ENCODE measurements around the gene KY.
A peak's percentile ranks its signal among the peaks of the same experiment; 100 is the strongest.

The KY gene

DNA sequence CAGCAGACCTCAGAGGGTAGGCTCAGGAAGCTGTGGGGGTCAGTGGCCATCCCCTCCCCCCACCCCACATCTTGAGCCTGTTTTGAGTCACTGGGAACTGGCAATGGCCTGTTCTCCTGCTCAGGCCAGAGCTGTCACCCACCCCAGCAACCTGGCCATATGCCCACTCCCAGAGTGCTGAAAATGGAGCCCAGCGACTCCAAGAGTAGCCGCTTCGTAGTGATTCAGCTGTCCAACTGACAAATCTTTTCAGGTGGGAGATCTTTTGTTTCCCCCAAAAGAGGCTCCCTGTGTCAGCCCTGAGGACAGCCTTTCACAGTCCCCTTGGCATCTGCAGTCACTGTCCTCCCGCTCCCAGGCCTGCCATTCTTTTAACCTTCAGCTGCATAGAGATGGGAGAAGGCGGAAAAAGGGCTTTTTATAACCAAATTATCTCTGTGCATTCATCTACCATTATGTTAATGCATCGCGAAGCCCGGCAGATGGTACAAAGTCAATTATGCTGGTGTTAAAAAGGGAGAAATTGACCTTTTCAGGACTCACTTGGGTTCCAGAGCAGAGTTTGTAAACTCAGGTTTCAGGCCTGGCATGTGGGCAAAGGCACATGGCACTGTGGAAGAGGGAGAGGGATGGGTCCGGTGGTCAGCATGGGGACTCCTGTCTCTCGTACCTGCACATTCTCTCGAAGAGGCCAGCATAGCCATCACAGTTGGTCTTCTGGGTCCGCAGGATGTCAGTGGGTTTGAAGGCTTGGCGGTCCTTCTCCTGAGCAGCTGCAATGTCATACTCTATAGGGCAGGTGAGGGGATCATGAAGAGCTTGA, 32.1 kb downstream of the KY start:
- DNase-seq: no peak

DNA sequence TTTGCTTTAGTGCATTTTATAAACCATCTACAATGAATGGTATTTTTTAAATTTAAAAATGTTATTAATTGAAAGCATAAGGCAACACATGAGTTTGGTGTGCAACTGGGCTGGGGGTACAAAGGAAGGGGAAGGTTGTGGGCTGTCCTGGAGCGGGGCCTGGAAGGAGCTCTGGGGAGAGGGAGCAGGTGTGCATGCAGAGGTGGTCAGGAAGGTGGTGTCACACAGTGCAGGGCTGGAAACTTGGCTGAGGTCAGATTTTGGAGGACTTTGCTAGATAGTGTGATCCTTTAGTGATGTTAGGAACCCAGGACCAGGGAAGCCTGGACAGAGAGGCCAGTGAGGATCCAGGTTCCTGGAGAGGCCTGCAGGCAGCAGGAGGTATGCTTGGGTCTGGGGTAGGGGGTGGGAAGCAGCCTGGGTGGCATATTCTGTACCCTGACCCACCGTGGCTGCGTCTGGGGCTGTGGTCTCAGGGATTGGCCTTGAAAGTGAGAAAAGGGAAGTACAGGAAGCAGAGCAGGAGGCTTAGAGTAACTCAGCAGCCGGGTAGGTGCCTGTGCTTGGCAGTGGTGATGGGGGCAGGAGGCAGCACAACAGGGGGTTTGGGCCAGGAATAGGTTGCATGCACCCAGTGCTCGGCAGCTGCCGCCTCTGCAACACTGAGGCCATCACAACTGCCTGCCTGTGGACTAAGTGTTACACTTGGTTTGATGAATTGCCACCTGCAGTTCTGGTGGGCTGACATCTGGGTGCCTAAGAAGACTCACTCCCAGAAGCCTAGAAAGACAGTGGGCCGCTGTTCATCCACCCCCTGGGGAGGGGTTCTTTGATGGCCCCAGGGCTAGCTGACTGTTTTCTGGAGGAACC, 33.0 kb downstream of the KY start:
- no peak for DNase-seq

DNA sequence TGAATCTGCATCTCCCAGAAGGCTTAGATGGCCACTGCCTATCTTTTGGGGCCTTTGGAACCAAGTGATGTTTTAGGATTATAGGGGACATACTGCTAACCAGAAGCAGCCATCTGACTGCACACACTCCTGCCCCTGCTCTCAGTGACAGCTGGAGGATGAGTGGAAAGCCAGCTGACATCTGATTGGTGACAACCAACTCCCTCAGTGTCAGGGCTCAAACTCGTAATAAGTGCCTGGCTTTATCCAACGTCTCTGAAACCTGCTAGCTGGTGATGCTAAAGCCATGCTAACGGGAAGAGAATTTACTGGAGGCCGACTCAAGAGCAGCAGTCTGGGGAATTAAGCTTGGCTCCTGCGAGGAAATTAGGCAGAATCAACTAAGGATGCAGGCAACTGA, 35.1 kb downstream of the KY start:
- DNase-seq: no peak

DNA sequence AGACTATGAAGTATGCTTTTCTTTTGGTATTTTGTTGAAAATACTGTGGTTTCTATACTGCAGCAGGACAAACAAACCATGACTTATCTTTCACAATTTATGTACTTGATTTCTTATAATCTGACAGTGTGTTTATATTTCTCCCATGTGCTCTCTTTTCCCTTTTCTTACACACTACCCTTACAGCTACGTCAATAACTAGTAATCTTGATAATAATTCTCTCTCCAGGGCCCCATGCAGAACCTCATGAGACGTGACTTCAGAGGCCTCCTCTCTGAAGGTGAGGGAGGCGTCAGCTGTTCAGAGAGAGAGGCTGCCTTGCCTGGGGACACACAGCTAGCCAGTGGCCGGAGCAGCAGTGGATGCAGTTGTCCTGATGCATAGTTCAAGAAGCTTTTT, 35.9 kb downstream of the KY start:
- DNase-seq: no peak

DNA sequence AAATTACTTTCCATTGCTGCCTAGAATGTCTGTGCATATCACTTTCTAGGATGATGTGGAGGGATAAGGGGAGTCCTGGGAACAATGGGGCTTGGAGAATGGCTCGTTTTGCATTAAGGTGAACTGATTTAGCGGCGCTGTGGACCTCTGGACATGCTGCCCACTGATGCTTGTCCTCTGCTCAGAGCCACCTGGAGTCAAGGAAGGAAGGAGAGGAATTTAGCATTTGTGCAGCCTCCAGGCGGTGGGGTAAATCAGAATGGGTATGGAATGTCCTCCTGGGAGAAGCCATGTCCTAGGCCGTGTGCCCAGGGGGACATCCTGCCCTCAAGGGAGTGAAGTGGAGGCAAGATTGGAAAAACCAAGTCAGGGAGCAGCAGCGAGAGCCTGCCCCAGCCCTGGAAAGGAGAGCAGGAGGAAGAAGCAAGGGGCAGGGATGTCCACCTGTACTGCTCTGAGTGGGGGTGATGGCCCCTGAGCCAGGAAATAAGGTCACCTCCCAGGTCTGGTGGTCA, 37.8 kb downstream of the KY start:
- DNase-seq: no peak

DNA sequence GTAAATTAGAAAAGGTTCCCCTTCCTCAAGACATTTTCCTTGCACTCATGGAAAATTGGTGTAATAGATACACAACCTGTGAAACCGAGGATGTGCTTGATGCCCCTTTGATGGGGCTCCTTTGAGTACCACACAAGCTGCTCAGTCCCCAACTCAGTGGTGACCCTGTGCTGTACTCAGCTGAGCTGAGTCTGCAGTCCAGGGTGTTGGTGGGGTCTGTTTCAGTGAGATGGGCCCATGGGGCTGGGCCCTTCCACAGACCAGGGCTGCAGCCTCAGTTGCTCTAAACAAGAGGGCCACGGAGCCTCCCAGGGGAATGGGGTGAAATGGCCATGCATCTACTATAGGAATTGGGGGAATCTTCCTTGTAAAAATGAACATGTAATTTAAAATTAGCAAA, 39.3 kb downstream of the KY start:
- no peak for DNase-seq

DNA sequence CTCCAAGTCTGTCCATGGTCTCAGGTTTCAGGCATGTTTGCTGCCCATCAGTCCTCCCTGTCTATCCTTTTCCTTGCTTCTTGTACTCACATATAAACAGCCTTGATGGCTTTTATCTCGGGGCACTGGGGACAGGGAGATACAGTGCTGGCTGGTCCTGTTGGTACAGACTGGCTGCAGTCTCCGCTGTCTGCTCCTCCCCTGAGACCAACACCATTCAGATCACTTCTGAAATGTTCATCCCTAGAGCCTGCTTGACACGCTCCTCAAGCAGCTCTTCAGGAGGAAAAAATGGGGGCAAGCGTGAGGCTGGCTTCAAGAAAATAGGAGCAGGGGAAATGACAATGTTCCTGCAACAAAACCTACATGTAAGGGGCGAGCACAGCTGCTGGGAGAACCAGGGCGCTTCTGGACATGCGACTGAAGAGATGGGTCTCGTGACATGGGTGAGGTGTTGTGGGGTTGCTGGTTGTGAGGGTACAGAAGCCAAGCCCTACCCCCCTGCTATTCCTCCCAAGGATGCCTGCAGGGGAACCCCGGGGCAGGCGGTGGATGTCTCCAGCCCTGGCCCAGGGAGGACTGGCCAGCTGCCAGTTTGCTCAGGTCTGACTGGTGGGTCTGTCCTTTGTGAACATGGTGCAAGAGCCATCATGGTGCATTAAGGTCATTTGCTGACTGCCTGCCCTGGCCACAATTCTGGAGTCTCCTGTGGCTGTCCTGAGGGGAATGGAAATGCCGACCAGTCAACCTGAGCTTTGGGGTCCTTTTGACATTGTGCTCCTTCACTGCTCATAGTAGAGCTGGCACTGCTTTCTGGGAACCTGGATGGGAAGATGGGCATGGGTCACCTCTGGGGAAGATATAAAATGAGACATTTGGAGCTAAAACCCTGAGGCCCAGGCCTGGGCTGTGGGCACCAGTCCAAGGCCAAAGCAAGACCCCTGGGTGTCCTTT, 40.1 kb downstream of the KY start:
- DNase-seq: no peak

DNA sequence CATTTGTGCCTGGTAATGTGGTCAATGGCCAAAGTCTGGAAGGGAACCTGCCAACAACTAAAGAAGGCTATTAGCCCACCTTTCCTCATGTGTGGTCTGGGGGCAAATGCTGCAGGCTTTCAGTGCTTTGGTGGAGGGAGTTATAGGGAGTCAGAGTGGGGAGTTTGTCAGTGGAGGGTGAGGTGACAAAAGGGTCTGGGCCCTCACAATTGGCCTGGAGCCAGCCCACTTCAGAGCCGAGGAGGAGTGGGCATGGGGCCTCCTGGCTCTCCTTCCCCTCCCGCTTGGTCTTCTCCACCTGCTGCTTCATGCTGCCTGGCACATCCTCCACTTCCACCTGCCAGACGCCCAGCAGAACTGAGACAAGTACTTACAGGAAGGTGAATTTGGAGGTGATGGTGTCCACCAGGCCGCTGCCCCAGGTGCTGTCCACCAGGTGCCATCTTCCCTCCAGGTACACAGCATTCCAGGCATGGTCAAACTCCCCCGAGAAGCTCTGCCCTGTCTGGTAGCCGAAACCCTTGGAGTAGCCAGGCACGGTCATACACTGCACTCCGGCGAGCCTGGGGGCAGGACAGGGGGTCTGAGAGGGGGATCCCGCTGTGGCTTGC, 40.9 kb downstream of the KY start:
- no peak for DNase-seq

DNA sequence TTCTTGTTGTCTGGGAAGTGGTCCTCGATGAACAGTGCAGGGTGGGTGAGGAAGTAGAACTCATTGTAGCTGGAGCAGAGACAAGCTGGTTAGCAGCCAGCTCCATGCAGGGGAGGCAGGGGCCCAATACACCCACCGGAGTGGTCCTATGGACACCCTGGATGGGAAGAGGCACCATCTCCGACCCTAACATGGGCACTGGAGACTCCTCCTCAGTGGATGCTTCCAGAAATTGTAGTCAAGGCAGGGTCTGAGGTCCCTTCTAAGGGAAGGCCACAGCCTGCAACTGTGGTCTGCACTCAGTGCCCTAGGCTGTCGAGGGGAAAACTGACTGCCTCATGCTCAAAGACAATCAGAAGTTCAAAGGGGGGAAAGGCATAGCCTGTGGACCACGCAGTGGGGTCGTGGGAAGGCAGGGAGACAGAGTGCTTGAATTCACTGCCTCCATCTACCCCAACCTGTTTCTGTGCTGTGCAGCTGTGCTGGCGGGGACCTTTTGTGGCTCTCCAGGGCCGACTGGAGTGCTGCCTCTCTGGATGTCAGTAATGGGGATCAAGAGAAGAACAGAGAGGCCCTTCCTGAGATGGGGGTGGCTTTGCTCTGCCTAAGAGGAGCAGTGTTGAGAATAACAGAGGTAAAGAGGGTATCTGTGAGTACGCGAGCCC, 41.9 kb downstream of the KY start:
- no peak for DNase-seq

DNA sequence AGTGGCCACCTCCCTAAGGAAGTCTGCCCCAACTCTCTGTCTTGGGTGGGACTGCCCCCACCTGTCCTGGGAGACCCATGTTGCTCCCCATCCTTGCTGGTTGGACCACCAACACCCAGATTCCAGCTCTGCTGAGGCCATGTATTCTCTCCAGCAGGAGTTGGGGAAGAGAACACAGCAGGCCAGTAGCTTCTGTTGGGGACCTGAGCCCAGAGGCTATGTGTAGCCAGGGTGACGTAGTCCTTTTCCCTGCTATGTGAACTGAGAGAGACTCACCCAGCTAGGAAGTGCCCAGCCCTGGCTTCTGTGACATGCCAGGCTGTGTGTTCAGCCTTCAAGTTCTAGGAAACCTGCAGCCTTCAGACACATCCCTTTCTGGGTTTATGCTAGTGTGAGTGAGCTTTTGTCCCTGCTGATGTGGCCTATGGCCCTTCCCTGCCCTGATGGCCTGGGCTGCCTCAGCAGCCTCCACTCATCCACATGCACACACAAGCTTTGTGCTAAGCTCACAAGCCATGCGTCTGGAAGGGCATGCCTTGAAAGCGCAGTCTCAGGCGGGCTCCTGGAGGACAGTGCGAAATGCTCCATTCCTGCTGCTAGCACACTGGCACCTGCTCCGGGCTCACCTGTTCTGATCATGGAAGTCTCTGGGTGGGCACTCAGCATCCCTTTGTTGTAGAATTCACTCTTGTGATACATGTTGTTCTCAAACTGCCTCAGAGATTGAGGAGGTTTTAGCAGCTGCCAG, 42.6 kb downstream of the KY start:
- no peak for DNase-seq

DNA sequence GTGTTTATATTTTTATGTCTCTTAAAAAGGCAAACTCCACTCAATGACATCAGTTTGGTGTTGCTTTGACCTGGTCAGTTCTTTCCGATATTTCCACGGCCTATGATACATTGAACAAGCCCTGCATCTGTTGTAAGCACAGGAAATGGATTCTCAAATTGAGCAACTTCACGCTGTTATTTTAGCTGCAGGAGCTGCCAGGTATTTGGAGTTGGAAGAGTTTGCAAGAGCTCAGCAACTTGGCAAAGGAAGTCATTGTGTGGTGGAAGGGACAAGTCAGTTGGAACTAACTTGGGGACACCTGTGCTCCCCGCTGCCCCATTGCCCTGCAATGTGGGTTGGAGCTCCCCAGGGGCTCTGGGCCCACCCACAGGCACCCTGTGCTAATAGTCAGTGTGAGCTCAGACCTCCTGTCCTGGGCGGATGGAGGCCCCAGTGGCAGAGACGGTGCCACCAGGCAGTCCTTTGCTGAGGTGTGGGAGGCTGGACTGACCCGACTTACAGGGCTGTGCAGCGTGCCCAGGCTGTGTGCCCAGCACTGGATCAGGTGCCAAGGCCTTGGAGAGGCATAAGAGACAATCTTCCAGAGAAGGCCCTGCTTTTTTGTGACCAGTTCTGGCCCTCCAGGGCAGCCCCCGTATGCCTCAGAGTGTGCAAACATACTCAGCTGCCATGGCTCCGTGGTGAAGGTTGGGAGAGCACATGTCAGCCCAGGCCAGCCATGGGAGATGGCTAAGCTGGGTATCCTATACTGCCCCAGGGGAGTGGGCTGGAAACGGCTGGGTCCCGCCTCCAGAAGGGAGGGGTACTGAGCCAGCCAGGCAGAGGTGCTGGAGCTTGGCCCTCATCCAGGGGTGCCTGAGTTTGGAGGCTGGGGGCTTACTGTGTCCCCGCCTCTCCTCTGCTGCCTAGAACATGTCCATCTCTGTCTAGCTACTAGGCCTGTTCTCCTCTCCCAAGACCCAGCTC, 43.5 kb downstream of the KY start:
- DNase-seq: peak; percentile 10

DNA sequence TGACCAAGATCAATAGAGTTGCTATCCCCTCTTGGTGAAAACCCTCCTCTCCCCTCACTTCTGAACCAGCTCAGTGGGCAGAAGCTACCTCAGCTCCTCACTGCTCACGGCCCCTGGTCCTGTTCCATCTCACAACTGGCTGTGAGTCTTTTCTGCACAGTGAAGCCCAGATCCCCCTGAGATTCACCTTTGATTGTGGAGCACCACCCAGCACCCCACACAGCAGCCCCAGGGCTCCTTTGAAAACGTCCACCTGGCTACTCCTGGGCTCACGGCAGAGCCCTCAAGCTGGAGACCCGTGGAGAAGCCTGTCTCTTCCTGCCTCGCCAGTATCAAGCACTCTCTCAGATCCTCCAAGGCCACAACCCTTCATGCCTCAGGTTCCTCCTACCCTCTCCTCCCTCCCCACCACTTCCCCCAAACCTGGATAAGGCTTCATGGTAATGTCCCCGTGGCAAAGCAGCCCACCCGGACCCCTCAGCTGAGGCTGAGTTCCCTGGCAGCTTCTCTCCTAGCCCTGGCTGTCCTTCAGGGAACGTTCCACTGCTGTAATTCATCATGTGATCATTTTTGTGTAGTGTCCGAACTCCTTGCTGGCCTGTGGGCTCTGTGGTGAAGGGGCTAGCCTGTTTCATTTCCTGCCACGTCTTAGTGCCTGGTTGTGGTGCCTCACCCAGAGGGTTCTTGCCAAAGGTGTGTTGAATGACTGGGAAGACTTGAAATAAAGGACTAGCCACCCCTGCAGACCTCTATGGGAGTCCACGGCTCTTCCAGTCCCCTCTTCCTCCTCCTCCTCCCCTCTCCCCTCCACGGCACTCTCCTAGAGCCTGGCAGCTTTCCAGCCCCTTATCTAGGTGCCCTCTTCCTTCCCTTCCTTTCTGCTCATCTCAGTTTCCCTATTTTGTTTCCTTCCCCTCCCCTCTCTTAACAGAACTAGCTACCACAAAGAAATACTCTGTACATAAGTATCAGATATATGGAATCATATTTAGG, 44.5 kb downstream of the KY start:
- no peak for DNase-seq

DNA sequence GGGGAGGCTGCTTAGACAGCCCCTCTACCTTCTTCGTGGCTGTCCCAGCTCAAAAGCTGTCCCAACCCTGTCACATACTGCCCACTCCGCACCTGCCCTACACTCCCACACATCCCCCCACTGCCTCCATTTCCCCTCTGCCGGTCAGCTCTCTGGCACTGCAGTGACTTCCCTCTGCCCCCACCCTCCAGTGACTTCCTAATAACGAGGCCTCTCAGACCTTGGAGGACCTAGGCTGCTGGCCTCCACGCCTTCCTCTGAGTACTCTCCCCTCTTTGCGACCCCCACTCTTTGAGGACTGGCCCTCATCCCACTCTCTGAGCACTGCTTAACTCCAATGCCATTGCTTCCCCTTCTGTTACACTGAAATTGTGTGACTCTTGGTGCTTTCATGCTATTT, 45.3 kb downstream of the KY start:
- no peak for DNase-seq

DNA sequence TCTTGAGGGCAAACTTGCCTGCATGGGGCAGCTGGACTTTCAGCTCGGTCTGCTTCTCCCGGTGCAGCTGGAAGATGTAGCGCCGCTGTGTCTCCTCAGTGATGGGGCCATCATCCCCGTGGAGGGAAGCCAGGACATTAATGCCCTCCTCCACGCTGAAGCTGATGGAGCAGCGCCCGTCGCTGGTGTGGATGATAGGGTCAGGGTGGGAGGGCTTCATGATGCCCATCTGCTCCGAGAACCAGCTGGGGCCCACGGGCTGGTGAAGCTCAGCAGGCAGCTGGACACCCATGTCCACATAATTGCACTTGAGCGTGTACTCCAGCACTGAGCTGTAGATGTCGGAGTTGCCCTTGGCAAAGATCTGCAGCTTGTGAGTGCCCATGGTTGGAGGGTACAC, 46.9 kb downstream of the KY start:
- no peak for DNase-seq

DNA sequence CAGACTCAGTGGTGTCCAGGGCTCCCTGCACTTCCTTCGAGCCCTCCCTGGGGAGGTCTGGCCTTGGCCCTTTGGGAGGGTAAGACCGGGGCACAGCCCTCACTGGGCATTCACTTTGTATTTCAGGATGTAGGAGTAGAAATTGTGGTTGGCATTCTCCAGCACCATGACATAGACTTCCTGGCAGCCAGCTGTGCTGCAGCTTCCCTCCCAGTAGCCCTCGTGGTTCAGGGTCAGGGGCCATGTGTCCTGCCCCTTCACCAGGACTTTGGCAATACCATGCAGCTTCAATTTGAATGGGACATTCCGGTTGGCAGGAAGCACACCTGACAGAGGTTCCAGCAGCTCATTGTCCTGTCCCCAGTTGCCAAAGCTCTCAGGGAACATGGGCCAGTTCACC, 47.3 kb downstream of the KY start:
- no peak for DNase-seq

DNA sequence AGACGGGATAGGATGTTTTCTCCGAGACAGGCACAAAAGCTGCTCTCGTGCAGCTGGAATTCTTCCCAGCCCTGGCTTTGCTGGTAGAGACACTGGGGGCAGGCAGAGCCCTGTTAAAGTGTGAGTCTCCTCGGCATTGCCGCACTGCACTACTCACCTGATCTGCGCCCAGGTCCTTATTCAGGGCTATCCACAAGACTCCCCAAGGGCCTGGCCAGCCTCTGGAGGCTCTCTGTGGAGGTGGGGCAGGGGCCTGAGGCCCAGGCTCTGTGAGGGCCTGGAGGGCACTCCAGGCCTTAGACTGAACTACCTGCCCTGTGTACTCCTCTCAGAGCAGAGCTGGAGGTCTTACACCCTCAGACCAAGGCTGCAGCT, 48.4 kb downstream of the KY start:
- DNase-seq: no peak

DNA sequence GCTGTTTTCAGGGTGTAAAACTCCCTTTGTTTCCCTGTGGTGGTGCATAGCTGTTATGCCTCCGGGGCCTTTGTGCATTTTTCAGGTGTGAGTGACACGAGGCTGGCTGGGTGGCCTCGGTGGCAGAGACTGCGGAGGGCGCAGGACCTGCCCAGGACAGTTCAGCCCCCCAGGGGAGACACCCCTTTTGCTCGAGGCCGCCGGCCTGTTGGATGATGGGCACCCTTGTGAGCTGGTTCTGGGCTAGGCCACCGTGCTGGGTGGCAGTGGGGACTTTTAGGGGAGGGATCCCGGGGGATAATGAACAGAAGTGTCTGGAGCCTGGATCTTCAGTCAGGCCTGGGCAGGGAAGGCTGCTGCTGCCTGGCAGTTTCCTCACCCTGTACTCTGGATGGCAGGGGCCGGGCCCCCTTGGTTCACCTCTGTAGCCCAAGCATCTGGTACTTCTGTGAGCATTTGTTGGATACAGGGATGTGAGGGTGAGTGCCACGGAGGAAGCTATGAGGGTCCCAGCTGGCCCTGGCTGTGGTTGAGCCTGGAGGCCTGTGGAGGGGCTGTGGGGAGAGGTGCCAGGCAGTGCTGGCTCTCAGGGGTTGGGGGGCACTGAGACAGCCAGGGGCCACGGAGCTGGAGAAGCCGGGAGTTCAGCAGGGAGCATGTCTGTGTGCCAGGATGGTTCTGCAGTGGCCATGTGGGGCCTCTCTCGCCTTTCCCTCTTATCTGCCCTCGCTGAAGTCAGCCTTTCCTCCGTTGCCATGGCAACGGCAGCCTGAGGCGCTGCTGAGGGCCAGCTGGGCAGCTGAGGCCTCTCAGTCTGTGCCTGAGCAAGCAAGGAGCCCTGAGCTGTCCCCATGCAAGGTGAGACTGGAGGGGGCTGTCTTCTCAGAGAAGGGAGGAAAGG, 49.0 kb downstream of the KY start:
- peak; percentile 43 for DNase-seq
